Lower lobe of right lung (tissue), 2 donors: ENCODE measurements around the gene LTBP3. TPM values are rescaled to one million over a fixed set of nuclear protein-coding genes. Genes with fewer than 3 reads are reported as not detected.
A peak's percentile ranks its signal among the peaks of the same experiment; 100 is the strongest.

Experiments used
- ATAC-seq, 2 donors: fragments of 200-7000 bp; cut with Tn5 transposase; one replicate each; pipeline ENCODE4 v1.9.1; 2020 to 2022; ENCODE audit warnings: mild to moderate bottlenecking in 2 of 2, moderate library complexity in 2 of 2
- DNase-seq: peaks from one replicate; pipeline ENCODE4 v3.0.0-alpha.2; 2020
- H3K27ac ChIP-seq: fragments of 200-600 bp; one replicate; pipeline ENCODE4 v1.8.0; 2022
- H3K27me3 ChIP-seq: fragments of 200-600 bp; one replicate; pipeline ENCODE4 v1.8.0; 2022; ENCODE audit warnings: low read depth
- H3K36me3 ChIP-seq: fragments of 200-600 bp; one replicate; pipeline ENCODE4 v1.8.0; 2022; ENCODE audit warnings: mild to moderate bottlenecking
- H3K4me1 ChIP-seq: fragments of 200-600 bp; one replicate; pipeline ENCODE4 v1.8.0; 2022
- H3K4me3 ChIP-seq: fragments of 200-600 bp; one replicate; pipeline ENCODE4 v1.8.0; 2022; ENCODE audit warnings: mild to moderate bottlenecking
- H3K9me3 ChIP-seq: fragments of 200-600 bp; one replicate; pipeline ENCODE4 v1.8.0; 2022
- CTCF ChIP-seq: fragments of 200-600 bp; IDR thresholded peaks from one replicate; pipeline ENCODE4 v1.8.0; 2022; ENCODE audit warnings: antibody characterized with exemption, mild to moderate bottlenecking
- intact Hi-C: fragments of 100-400 bp; cut with DNase I; formaldehyde crosslinking; loops from one replicate; pipeline ENCODE4 v1.11.0; 2022
- total RNA-seq: library from RNA; stranded (reverse); fragmentation: NEBNext Ultra II Directional; extraction: Animal tissue kit (Norgen Biotek cat#: 25700); gene quantifications from one replicate; pipeline ENCODE4 v1.2.1, GENCODE V29; 2021
- donor health status: DM: no; HTN: yes; CAD: no; lungs with severe emphysema.

LTBP3 gene
- total RNA-seq, 1 donor from 2014 or later: 98.7 TPM

GRCh38 chr11:65501186-65501471 lies 57.0 kb downstream of the LTBP3 start:
- no peak for DNase-seq
- H3K9me3 ChIP-seq: no peaks in the 10 kb centered on the region
- ATAC-seq: no peak
- H3K27ac ChIP-seq: peak overlapping the region; percentile 99
- no peaks in the 10 kb centered on the region for H3K27me3 ChIP-seq
- intact Hi-C loops: loop anchor here (5.0 kb wide), 1 partner anchor 74 kb away; no protein-coding TSS in a partner anchor
- peak overlapping the region; percentile 71 for H3K4me3 ChIP-seq
- peaks cover 28% of the 10 kb centered on the region for H3K4me1 ChIP-seq
- peaks cover 50% of the 10 kb centered on the region for H3K36me3 ChIP-seq
- TF ChIP-seq CTCF: no peak

GRCh38 chr11:65500387-65501185 lies 57.6 kb downstream of the LTBP3 start:
- no peak for TF ChIP-seq CTCF
- intact Hi-C loops: loop anchor here (5.0 kb wide), 1 partner anchor 73 kb away; no protein-coding TSS in a partner anchor
- Histone ChIP-seq H3K27ac (peak overlapping the region; percentile 99), H3K9me3 (no peaks in the 10 kb centered on the region), H3K36me3 (peaks cover 44% of the 10 kb centered on the region), H3K27me3 (no peaks in the 10 kb centered on the region), H3K4me3 (peak overlapping the region; percentile 71), H3K4me1 (peaks cover 28% of the 10 kb centered on the region)
- no peak for ATAC-seq
- DNase-seq: no peak

GRCh38 chr11:65499713-65500386 lies 58.3 kb downstream of the LTBP3 start:
- ATAC-seq (no peak), DNase-seq (no peak)
- peaks cover 37% of the 10 kb centered on the region for H3K36me3 ChIP-seq
- no peak for TF ChIP-seq CTCF
- H3K4me1 ChIP-seq: peaks cover 28% of the 10 kb centered on the region
- intact Hi-C loops: loop anchor here (5.0 kb wide), 1 partner anchor 73 kb away; no protein-coding TSS in a partner anchor
- no peaks in the 10 kb centered on the region for H3K9me3 ChIP-seq
- H3K27ac ChIP-seq: peak overlapping the region; percentile 99
- H3K27me3 ChIP-seq: no peaks in the 10 kb centered on the region
- peak overlapping the region; percentile 71 for H3K4me3 ChIP-seq

GRCh38 chr11:65498977-65499712 lies 59.0 kb downstream of the LTBP3 start, which contains the start of gene MALAT1:
TSS of gene MALAT1 (plus strand) at chr11:65499045.
- intact Hi-C loops: no loop called here
- Histone ChIP-seq H3K27me3 (no peaks in the 10 kb centered on the region), H3K27ac (peak within 1 kb of the TSS; percentile 99), H3K9me3 (no peaks in the 10 kb centered on the region), H3K4me1 (peaks cover 28% of the 10 kb centered on the region), H3K36me3 (peaks cover 30% of the 10 kb centered on the region), H3K4me3 (peak within 1 kb of the TSS; percentile 71)
- ATAC-seq (peak; percentile 58 to 61), DNase-seq (peak; percentile 94)
- no peak for TF ChIP-seq CTCF

- no peak for TF ChIP-seq CTCF
- peak overlapping the region; percentile 71 for H3K4me3 ChIP-seq
- ATAC-seq: no peak
- peaks cover 25% of the 10 kb centered on the region for H3K36me3 ChIP-seq
- H3K4me1 ChIP-seq: peaks cover 33% of the 10 kb centered on the region
- no peaks in the 10 kb centered on the region for H3K27me3 ChIP-seq
- peak overlapping the region; percentile 99 for H3K27ac ChIP-seq
- no peaks in the 10 kb centered on the region for H3K9me3 ChIP-seq
- no peak for DNase-seq
- intact Hi-C loops: no loop called here
Measured at GRCh38 chr11:65498727-65498976, 59.5 kb downstream of the LTBP3 start.
